Stimulated activated CD4-positive, alpha-beta T cell treated with anti-CD3 and anti-CD28 coated beads, Interleukin-4, amount 100 ng/mL, for 48 hours (primary cell): ENCODE data around the gene ZBTB32.

Experiments used
- DNase-seq, 2 donors: peaks; one replicate each; pipeline ENCODE4 v3.0.0-alpha.2; 2020; ENCODE audit warnings: low read depth in 2 of 2

The ZBTB32 gene

GRCh38 chr19:35736913-35737886 lies 32.8 kb downstream of the ZBTB32 start:
- DNase-seq: no peak

- DNase-seq: no peak
These were observed 33.9 kb downstream of the ZBTB32 start for GRCh38 chr19:35738021-35738886.

GRCh38 chr19:35738887-35739229 lies 34.5 kb downstream of the ZBTB32 start:
- DNase-seq: no peak

GRCh38 chr19:35739275-35740107 lies 35.1 kb downstream of the ZBTB32 start:
- DNase-seq: no peak

- DNase-seq: no peak
These were observed 35.7 kb downstream of the ZBTB32 start for GRCh38 chr19:35740108-35740422.

- peak; percentile 96 to 97 for DNase-seq
These were observed 36.3 kb downstream of the ZBTB32 start for GRCh38 chr19:35740423-35741202.

GRCh38 chr19:35741203-35741515 lies 36.8 kb downstream of the ZBTB32 start:
- no peak for DNase-seq

- DNase-seq: peak; percentile 48 to 70
These were observed 37.9 kb downstream of the ZBTB32 start, which contains the start of gene IGFLR1 for GRCh38 chr19:35742121-35742724. IGFLR1 (minus strand) TSS chr19:35742452; CDS start chr19:35741180, 1,272 bp downstream.

- no peak for DNase-seq
These were observed 39.5 kb downstream of the ZBTB32 start for GRCh38 chr19:35743640-35744429.

- peak; percentile 86 to 91 for DNase-seq
These were observed 40.3 kb downstream of the ZBTB32 start for GRCh38 chr19:35744430-35745327.

- peak; percentile 83 to 93 for DNase-seq
These were observed 41.1 kb downstream of the ZBTB32 start, which contains the start of the genes PSENEN and U2AF1L4 for GRCh38 chr19:35745328-35746086. PSENEN (plus strand) TSS chr19:35745651; CDS start chr19:35745931, 280 bp downstream. U2AF1L4 (minus strand) TSS chr19:35745418; CDS start chr19:35745391, 27 bp downstream.

GRCh38 chr19:35746087-35746462 lies 41.7 kb downstream of the ZBTB32 start:
- no peak for DNase-seq

- no peak for DNase-seq
These were observed 42.2 kb downstream of the ZBTB32 start for GRCh38 chr19:35746531-35746930.

GRCh38 chr19:35748106-35749020 lies 44.0 kb downstream of the ZBTB32 start, which contains the start of gene LIN37:
LIN37 (plus strand) TSS chr19:35748576; CDS start chr19:35748725, 149 bp downstream.
- peak; percentile 95 to 97 for DNase-seq

- DNase-seq: no peak
These were observed 45.8 kb downstream of the ZBTB32 start for GRCh38 chr19:35750167-35750566.
